ENCODE measurements around the gene TRAF7.
A peak's percentile ranks its signal among the peaks of the same experiment; 100 is the strongest.

TRAF7 gene

GRCh38 chr16:2209258-2210008, 53.9 kb downstream of the TRAF7 start:
- H3K9me3 ChIP-seq (ENCODE audit: control insufficient read depth, insufficient read depth, low read length), result no peaks in the 10 kb centered on the region
- H3K36me3 ChIP-seq (ENCODE audit: insufficient read depth, low read length), result 0 out of 2 replicates have a peak, but pooled peaks cover 2% of the 10 kb centered on the region
- H3K4me1 ChIP-seq (ENCODE audit: insufficient read depth, low read length), result peaks cover 11% of the 10 kb centered on the region; the same call in 1 of the 2 replicates
- H3K9ac ChIP-seq (ENCODE audit: low read depth, low read length), result no peak overlapping the region

- H3K9me3 ChIP-seq (ENCODE audit: control insufficient read depth, insufficient read depth, low read length), result no peaks in the 10 kb centered on the region
- peaks cover 11% of the 10 kb centered on the region; the same call in 1 of the 2 replicates for H3K4me1 ChIP-seq (ENCODE audit: insufficient read depth, low read length)
- 0 out of 2 replicates have a peak, but pooled peaks cover 2% of the 10 kb centered on the region for H3K36me3 ChIP-seq (ENCODE audit: insufficient read depth, low read length)
- no peak overlapping the region for H3K9ac ChIP-seq (ENCODE audit: low read depth, low read length)
Observed at GRCh38 chr16:2210009-2210332, 54.4 kb downstream of the TRAF7 start.

GRCh38 chr16:2210386-2211365, 55.1 kb downstream of the TRAF7 start, which contains the start of gene BRICD5:
TSS of gene BRICD5 (minus strand) at chr16:2210863. CDS start at chr16:2210833, 30 bp downstream.
- Histone ChIP-seq H3K36me3 (ENCODE audit: insufficient read depth, low read length) (0 out of 2 replicates have a peak, but pooled peaks cover 2% of the 10 kb centered on the region), H3K4me1 (ENCODE audit: insufficient read depth, low read length) (peaks cover 11% of the 10 kb centered on the region; the same call in 1 of the 2 replicates), H3K9ac (ENCODE audit: low read depth, low read length) (no peak within 1 kb of the TSS), H3K9me3 (ENCODE audit: control insufficient read depth, insufficient read depth, low read length) (no peaks in the 10 kb centered on the region)

- peaks cover 11% of the 10 kb centered on the region; the same call in 1 of the 2 replicates for H3K4me1 ChIP-seq (ENCODE audit: insufficient read depth, low read length)
- H3K9ac ChIP-seq (ENCODE audit: low read depth, low read length), result no peak overlapping the region
- 0 out of 2 replicates have a peak, but pooled peaks cover 2% of the 10 kb centered on the region for H3K36me3 ChIP-seq (ENCODE audit: insufficient read depth, low read length)
Observed at GRCh38 chr16:2211923-2212347, 56.4 kb downstream of the TRAF7 start.

GRCh38 chr16:2212362-2213324, 57.1 kb downstream of the TRAF7 start:
- Histone ChIP-seq H3K9ac (ENCODE audit: low read depth, low read length) (no peak overlapping the region), H3K36me3 (ENCODE audit: insufficient read depth, low read length) (0 out of 2 replicates have a peak, but pooled peaks cover 2% of the 10 kb centered on the region), H3K4me1 (ENCODE audit: insufficient read depth, low read length) (peaks cover 11% of the 10 kb centered on the region; the same call in 1 of the 2 replicates), H3K9me3 (ENCODE audit: control insufficient read depth, insufficient read depth, low read length) (no peaks in the 10 kb centered on the region)

More at GRCh38 chr16:2211923-2212347, 56.4 kb downstream of the TRAF7 start:
- no peaks in the 10 kb centered on the region for H3K9me3 ChIP-seq (ENCODE audit: control insufficient read depth, insufficient read depth, low read length)

GRCh38 chr16:2213817-2214718, 58.5 kb downstream of the TRAF7 start:
- Histone ChIP-seq H3K9ac (ENCODE audit: low read depth, low read length) (peak overlapping the region; percentile 91), H3K9me3 (ENCODE audit: control insufficient read depth, insufficient read depth, low read length) (no peaks in the 10 kb centered on the region), H3K36me3 (ENCODE audit: insufficient read depth, low read length) (0 out of 2 replicates have a peak, but pooled peaks cover 2% of the 10 kb centered on the region), H3K4me1 (ENCODE audit: insufficient read depth, low read length) (peaks cover 11% of the 10 kb centered on the region; the same call in 1 of the 2 replicates)

GRCh38 chr16:2214719-2214968, 59.1 kb downstream of the TRAF7 start, which contains the start of gene PGP:
TSS of gene PGP (minus strand) at chr16:2214840. CDS start at chr16:2214777, 63 bp downstream.
- Histone ChIP-seq H3K4me1 (ENCODE audit: insufficient read depth, low read length) (peaks cover 11% of the 10 kb centered on the region; the same call in 1 of the 2 replicates), H3K9ac (ENCODE audit: low read depth, low read length) (peak within 1 kb of the TSS; percentile 95), H3K36me3 (ENCODE audit: insufficient read depth, low read length) (0 out of 2 replicates have a peak, but pooled peaks cover 2% of the 10 kb centered on the region), H3K9me3 (ENCODE audit: control insufficient read depth, insufficient read depth, low read length) (no peaks in the 10 kb centered on the region)

GRCh38 chr16:2216330-2216729, 60.7 kb downstream of the TRAF7 start:
- Histone ChIP-seq H3K4me1 (ENCODE audit: insufficient read depth, low read length) (peaks cover 4% of the 10 kb centered on the region; the same call in 1 of the 2 replicates), H3K36me3 (ENCODE audit: insufficient read depth, low read length) (0 out of 2 replicates have a peak, but pooled peaks cover 2% of the 10 kb centered on the region), H3K9ac (ENCODE audit: low read depth, low read length) (peak overlapping the region; percentile 32; the same call in 1 of the 2 replicates), H3K9me3 (ENCODE audit: control insufficient read depth, insufficient read depth, low read length) (no peaks in the 10 kb centered on the region)

- Histone ChIP-seq H3K36me3 (ENCODE audit: insufficient read depth, low read length) (no peaks in the 10 kb centered on the region), H3K9me3 (ENCODE audit: control insufficient read depth, insufficient read depth, low read length) (no peaks in the 10 kb centered on the region), H3K9ac (ENCODE audit: low read depth, low read length) (peak within 1 kb of the TSS; percentile 93), H3K4me1 (ENCODE audit: insufficient read depth, low read length) (no peaks in the 10 kb centered on the region)
Observed at GRCh38 chr16:2223221-2223941, 67.8 kb downstream of the TRAF7 start, which contains the start of gene E4F1. TSS of gene E4F1 (plus strand) at chr16:2223591. CDS start at chr16:2223614, 23 bp downstream.

- H3K9ac ChIP-seq (ENCODE audit: low read depth, low read length), result peak overlapping the region; percentile 93
- H3K36me3 ChIP-seq (ENCODE audit: insufficient read depth, low read length), result no peaks in the 10 kb centered on the region
- no peaks in the 10 kb centered on the region for H3K4me1 ChIP-seq (ENCODE audit: insufficient read depth, low read length)
- no peaks in the 10 kb centered on the region for H3K9me3 ChIP-seq (ENCODE audit: control insufficient read depth, insufficient read depth, low read length)
Observed at GRCh38 chr16:2223942-2224486, 68.4 kb downstream of the TRAF7 start.

- Histone ChIP-seq H3K36me3 (ENCODE audit: insufficient read depth, low read length) (no peaks in the 10 kb centered on the region), H3K9me3 (ENCODE audit: control insufficient read depth, insufficient read depth, low read length) (no peaks in the 10 kb centered on the region), H3K4me1 (ENCODE audit: insufficient read depth, low read length) (no peaks in the 10 kb centered on the region), H3K9ac (ENCODE audit: low read depth, low read length) (no peak overlapping the region)
Observed at GRCh38 chr16:2226245-2226793, 70.7 kb downstream of the TRAF7 start.

GRCh38 chr16:2226918-2227317, 71.3 kb downstream of the TRAF7 start:
- H3K9ac ChIP-seq (ENCODE audit: low read depth, low read length), result no peak overlapping the region
- no peaks in the 10 kb centered on the region for H3K9me3 ChIP-seq (ENCODE audit: control insufficient read depth, insufficient read depth, low read length)
- H3K4me1 ChIP-seq (ENCODE audit: insufficient read depth, low read length), result no peaks in the 10 kb centered on the region
- H3K36me3 ChIP-seq (ENCODE audit: insufficient read depth, low read length), result no peaks in the 10 kb centered on the region

All from ES-I3 (cell line).